Astrocyte (in vitro differentiated cells and primary cell): Measurements from ENCODE around the gene ADAM8. TPM values are rescaled to one million over a fixed set of nuclear protein-coding genes. Genes with fewer than 3 reads are reported as not detected.

Source experiments
- DNase-seq: peaks from one replicate; pipeline ENCODE4 v3.0.0-alpha.2; 2010; ENCODE audit warnings: low read depth
- FAIRE-seq: peaks from 2 replicates; lab custom pipeline; 2011; peaks lifted over from hg19 to GRCh38; lab: Jason Lieb, UNC
- H2AFZ ChIP-seq: 2 replicates; pipeline ENCODE4 v1.6.0; 2012; ENCODE audit warnings: low read depth, low read length, inconsistent platforms
- H3K27ac ChIP-seq: 2 replicates; pipeline ENCODE4 v1.5.1; 2011; ENCODE audit warnings: low read depth, low read length, inconsistent platforms
- H3K27me3 ChIP-seq: 2 replicates; pipeline ENCODE4 v1.6.0; 2011; ENCODE audit warnings: low read length, inconsistent platforms; ENCODE audit not compliant: insufficient read depth
- H3K36me3 ChIP-seq: 2 replicates; pipeline ENCODE4 v1.5.1; 2011; ENCODE audit warnings: low read length, inconsistent platforms; ENCODE audit not compliant: insufficient read depth
- H3K4me1 ChIP-seq: 2 replicates; pipeline ENCODE4 v1.5.1; 2011; ENCODE audit warnings: low read length, inconsistent platforms; ENCODE audit not compliant: insufficient read depth
- H3K4me2 ChIP-seq: 2 replicates; pipeline ENCODE4 v1.6.0; 2012; ENCODE audit warnings: low read length, inconsistent platforms
- H3K4me3 ChIP-seq: 2 replicates; pipeline ENCODE4 v1.5.1; 2011; ENCODE audit warnings: low read depth, mild to moderate bottlenecking, low read length, inconsistent platforms; ENCODE audit not compliant: insufficient read depth
- H3K79me2 ChIP-seq: 2 replicates; pipeline ENCODE4 v1.6.0; 2012; ENCODE audit warnings: mild to moderate bottlenecking, low read length, inconsistent platforms; ENCODE audit not compliant: insufficient read depth
- H3K9ac ChIP-seq: 2 replicates; pipeline ENCODE4 v1.6.0; 2012; ENCODE audit warnings: mild to moderate bottlenecking, low read length, inconsistent platforms
- H3K9me3 ChIP-seq: 2 replicates; pipeline ENCODE4 v1.5.1; 2012; ENCODE audit warnings: low read depth, mild to moderate bottlenecking, low read length, inconsistent platforms; ENCODE audit not compliant: insufficient read depth
- H4K20me1 ChIP-seq: 2 replicates; pipeline ENCODE4 v1.6.0; 2012; ENCODE audit warnings: low read length, inconsistent platforms; ENCODE audit not compliant: insufficient read depth
- H3K27ac Mint-ChIP-seq: one replicate; pipeline ENCODE4 v1.8.0; 2021; ENCODE audit warnings: mild to moderate bottlenecking, mixed read lengths; ENCODE audit not compliant: unreplicated experiment
- H3K27me3 Mint-ChIP-seq: one replicate; pipeline ENCODE4 v1.8.0; 2021; ENCODE audit warnings: low read depth, mixed read lengths; ENCODE audit not compliant: unreplicated experiment
- H3K36me3 Mint-ChIP-seq: one replicate; pipeline ENCODE4 v1.8.0; 2021; ENCODE audit warnings: low read depth, mixed read lengths; ENCODE audit not compliant: unreplicated experiment
- H3K4me1 Mint-ChIP-seq: one replicate; pipeline ENCODE4 v1.8.0; 2021; ENCODE audit warnings: low read depth, mixed read lengths; ENCODE audit not compliant: unreplicated experiment
- H3K4me3 Mint-ChIP-seq: one replicate; pipeline ENCODE4 v1.8.0; 2021; ENCODE audit warnings: mild to moderate bottlenecking, moderate library complexity, mixed read lengths; ENCODE audit not compliant: unreplicated experiment
- H3K9me3 Mint-ChIP-seq: one replicate; pipeline ENCODE4 v1.8.0; 2021; ENCODE audit warnings: mild to moderate bottlenecking, mixed read lengths; ENCODE audit not compliant: unreplicated experiment
- CTCF ChIP-seq: IDR thresholded peaks from 2 replicates; pipeline ENCODE4 v1.5.1; 2011; ENCODE audit warnings: low read depth, mild to moderate bottlenecking, inconsistent platforms, low read length, moderate library complexity; ENCODE audit not compliant: insufficient read depth
- EZH2 ChIP-seq: IDR thresholded peaks from 2 replicates; pipeline ENCODE4 v1.6.1; 2012; ENCODE audit warnings: mild to moderate bottlenecking, low read length, inconsistent platforms; ENCODE audit not compliant: insufficient read depth
- total RNA-seq: library from RNA; stranded (reverse); gene quantifications from 2 replicates; pipeline ENCODE4 v1.2.1, GENCODE V29; 2021

ADAM8 gene
- total RNA-seq, 1 donor from 2014 or later = 4.6 TPM

DNA sequence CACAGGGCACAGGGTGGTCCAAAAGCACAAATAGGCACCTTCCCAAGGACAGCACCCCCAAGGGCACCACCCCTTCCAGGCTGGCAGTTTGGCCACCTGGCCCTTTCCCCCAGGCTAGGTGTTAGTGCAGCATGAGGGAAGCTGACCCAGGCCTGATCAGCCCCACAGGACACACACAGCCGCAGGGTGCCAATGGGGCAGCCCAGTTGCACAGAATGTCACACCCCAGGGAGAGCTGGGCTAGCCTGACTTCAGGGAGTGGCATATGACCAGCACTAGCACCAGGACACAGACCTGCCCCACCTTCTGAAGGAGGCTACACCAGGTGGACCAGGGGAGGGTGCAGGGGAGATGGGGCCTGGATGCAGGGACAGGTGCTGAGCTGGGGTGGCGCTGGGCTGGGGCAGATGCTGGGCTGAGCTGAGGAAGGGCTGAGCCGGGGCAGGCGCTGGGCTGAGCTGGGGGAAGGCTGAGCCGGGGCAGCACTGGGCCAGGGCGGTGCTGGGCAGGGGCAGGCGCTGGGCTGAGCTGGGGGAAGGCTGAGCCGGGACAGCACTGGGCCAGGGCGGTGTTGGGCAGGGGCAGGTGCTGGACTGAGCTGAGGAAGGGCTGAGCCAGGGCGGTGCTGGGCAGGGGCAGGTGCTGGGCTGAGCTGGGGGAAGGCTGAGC, 3.9 kb upstream of the ADAM8 start:
- Histone ChIP-seq H3K9me3 (no peaks in the 10 kb centered on the region), H3K4me1 (peaks cover 17% of the 10 kb centered on the region), H3K4me3 (no peak overlapping the region), H3K27ac (no peak overlapping the region), H3K4me2 (no peak overlapping the region), H3K27me3 (peaks cover 3% of the 10 kb centered on the region), H4K20me1 (peaks cover 30% of the 10 kb centered on the region), H3K36me3 (peaks cover 6% of the 10 kb centered on the region), H3K9ac (no peak overlapping the region), H2AFZ (no peak overlapping the region), H3K79me2 (no peaks in the 10 kb centered on the region)
- H3K36me3 Mint-ChIP-seq = peaks cover 7% of the 10 kb centered on the region
- TF ChIP-seq EZH2 (no peak), CTCF (no peak)
- no peak for FAIRE-seq
- H3K27me3 Mint-ChIP-seq = peaks cover 4% of the 10 kb centered on the region
- H3K9me3 Mint-ChIP-seq = no peaks in the 10 kb centered on the region
- no peak overlapping the region for H3K27ac Mint-ChIP-seq
- no peak overlapping the region for H3K4me3 Mint-ChIP-seq
- peaks cover 15% of the 10 kb centered on the region for H3K4me1 Mint-ChIP-seq
- no peak for DNase-seq

DNA sequence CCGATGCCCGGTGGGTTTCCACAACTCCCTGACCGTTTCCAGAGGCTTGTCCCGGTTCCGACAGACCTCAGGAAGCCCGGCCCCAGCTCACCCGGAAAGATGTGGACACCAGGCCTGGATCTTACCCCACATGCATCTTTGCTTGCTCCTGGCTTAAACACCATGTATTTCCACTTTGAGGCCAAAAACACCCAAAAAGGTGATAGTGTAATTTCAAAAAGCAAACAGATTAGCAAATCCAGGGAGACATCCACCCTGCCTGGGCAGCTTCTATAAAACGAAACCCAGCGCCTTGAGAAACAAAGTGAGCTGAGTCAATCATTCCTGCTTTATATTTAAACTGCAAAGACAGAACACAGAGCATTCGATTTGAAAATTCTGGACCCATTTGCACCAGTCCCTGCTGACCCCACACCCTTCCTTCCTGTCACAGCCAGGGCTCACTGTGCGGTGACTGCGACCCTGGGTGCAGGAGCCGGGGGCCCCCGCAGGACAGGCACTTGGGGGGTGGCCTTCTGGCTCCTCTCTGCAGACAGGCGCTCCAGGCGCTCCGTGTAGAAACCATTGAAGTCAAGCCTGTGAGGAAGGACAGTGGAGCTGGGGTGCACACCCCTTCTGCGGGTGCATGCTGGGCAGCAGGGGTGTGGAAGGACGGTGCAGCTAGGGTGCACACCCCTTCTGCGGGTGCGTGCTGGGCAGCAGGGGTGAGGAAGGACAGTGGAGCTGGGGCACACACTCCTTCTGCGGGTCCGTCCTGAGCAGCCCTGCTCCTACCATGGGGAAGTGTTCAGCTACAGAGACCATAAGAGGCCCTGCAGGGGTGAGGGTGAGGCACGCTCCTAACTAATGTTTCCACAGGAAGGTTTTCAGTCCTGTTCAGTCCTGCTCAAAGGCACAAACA, 2.9 kb upstream of the ADAM8 start:
- H2AFZ ChIP-seq = no peak overlapping the region
- Mint-ChIP-seq H3K36me3 (peaks cover 5% of the 10 kb centered on the region), H3K4me1 (peaks cover 15% of the 10 kb centered on the region), H3K27me3 (peaks cover 4% of the 10 kb centered on the region), H3K27ac (no peak overlapping the region), H3K9me3 (no peaks in the 10 kb centered on the region), H3K4me3 (no peak overlapping the region)
- peaks cover 23% of the 10 kb centered on the region for H3K4me1 ChIP-seq
- H3K79me2 ChIP-seq = no peaks in the 10 kb centered on the region
- peak overlapping the region; percentile 45 for H3K4me2 ChIP-seq
- peaks cover 28% of the 10 kb centered on the region for H4K20me1 ChIP-seq
- H3K27ac ChIP-seq = peak overlapping the region; percentile 2
- H3K4me3 ChIP-seq = no peak overlapping the region
- no peak overlapping the region for H3K9ac ChIP-seq
- TF ChIP-seq CTCF (no peak), EZH2 (no peak)
- no peaks in the 10 kb centered on the region for H3K9me3 ChIP-seq
- H3K36me3 ChIP-seq = peaks cover 4% of the 10 kb centered on the region
- DNase-seq (no peak), FAIRE-seq (no peak)
- H3K27me3 ChIP-seq = peaks cover 3% of the 10 kb centered on the region
